Smooth muscle cell (in vitro differentiated cells): ENCODE data around the gene NCLN. TPM values are rescaled to one million over a fixed set of nuclear protein-coding genes. Genes with fewer than 3 reads are reported as not detected.

Source experiments
- DNase-seq: peaks from one replicate; lab custom pipeline; 2025; ENCODE audit not compliant: unreplicated experiment; lab: John Stamatoyannopoulos, UW
- H2AFZ ChIP-seq: fragments of 200-600 bp; sonication (generic); 2 replicates; pipeline ENCODE4 v1.6.0; 2016; ENCODE audit warnings: antibody characterized with exemption, low read depth, mild to moderate bottlenecking
- H3F3A ChIP-seq: fragments of 200-600 bp; sonication (generic); 2 replicates; pipeline ENCODE4 v1.6.0; 2017; ENCODE audit warnings: antibody characterized with exemption, low read depth
- H3K27ac ChIP-seq: fragments of 200-600 bp; sonication (generic); 2 replicates; pipeline ENCODE4 v1.5.1; 2016; ENCODE audit warnings: low read depth, mild to moderate bottlenecking
- H3K27me3 ChIP-seq: fragments of 200-600 bp; sonication (generic); 2 replicates; pipeline ENCODE4 v1.6.1; 2016; ENCODE audit warnings: low read depth, mild to moderate bottlenecking
- H3K36me3 ChIP-seq: fragments of 200-600 bp; sonication (generic); 2 replicates; pipeline ENCODE4 v1.5.1; 2016; ENCODE audit warnings: low read depth
- H3K4me1 ChIP-seq: fragments of 200-600 bp; sonication (generic); 2 replicates; pipeline ENCODE4 v1.5.1; 2016; ENCODE audit warnings: low read depth
- H3K4me2 ChIP-seq: fragments of 200-600 bp; sonication (generic); 2 replicates; pipeline ENCODE4 v1.6.0; 2016; ENCODE audit warnings: mild to moderate bottlenecking
- H3K4me3 ChIP-seq: fragments of 200-600 bp; sonication (generic); 2 replicates; pipeline ENCODE4 v1.5.1; 2016; ENCODE audit warnings: mild to moderate bottlenecking
- H3K79me2 ChIP-seq: fragments of 200-600 bp; sonication (generic); 2 replicates; pipeline ENCODE4 v1.6.0; 2016; ENCODE audit warnings: low read depth, mild to moderate bottlenecking
- H3K9ac ChIP-seq: fragments of 200-600 bp; sonication (generic); 2 replicates; pipeline ENCODE4 v1.6.0; 2016; ENCODE audit warnings: low read depth
- H3K9me3 ChIP-seq: fragments of 200-600 bp; sonication (generic); replicated peaks from 2 replicates; pipeline ENCODE4 v1.5.1; 2016; ENCODE audit warnings: low read depth
- H4K20me1 ChIP-seq: fragments of 200-600 bp; sonication (generic); 2 replicates; pipeline ENCODE4 v1.6.0; 2016; ENCODE audit warnings: low read depth
- CTCF ChIP-seq: fragments of 200-600 bp; sonication (generic); IDR thresholded peaks from 2 replicates; pipeline ENCODE4 v1.5.1; 2017; ENCODE audit warnings: borderline replicate concordance, mild to moderate bottlenecking, antibody characterized with exemption; ENCODE audit not compliant: insufficient read depth, poor library complexity, severe bottlenecking
- WGBS: methylation state at CpG from one replicate; pipeline ENCODE4 v1.1.7; 2016; ENCODE audit warnings: low lambda C conversion rate; 5-methylcytosine and 5-hydroxymethylcytosine counted together
- polyA plus RNA-seq: library from polyadenylated mRNA; unstranded; fragments of >200 nt; fragmentation: Nextera tagmentation; extraction: Ambion mirVana; gene quantifications from 2 replicates; pipeline ENCODE4 v1.2.1, GENCODE V29; 2016
- total RNA-seq: library from RNA; depleted of rRNA; stranded (reverse); fragments of >200 nt; gene quantifications from 2 replicates; pipeline ENCODE4 v1.2.3, GENCODE V29; 2014

NCLN gene
- total and polyA plus RNA-seq, 2 experiments from 2014 or later: 44.5 to 97.4 TPM

DNA sequence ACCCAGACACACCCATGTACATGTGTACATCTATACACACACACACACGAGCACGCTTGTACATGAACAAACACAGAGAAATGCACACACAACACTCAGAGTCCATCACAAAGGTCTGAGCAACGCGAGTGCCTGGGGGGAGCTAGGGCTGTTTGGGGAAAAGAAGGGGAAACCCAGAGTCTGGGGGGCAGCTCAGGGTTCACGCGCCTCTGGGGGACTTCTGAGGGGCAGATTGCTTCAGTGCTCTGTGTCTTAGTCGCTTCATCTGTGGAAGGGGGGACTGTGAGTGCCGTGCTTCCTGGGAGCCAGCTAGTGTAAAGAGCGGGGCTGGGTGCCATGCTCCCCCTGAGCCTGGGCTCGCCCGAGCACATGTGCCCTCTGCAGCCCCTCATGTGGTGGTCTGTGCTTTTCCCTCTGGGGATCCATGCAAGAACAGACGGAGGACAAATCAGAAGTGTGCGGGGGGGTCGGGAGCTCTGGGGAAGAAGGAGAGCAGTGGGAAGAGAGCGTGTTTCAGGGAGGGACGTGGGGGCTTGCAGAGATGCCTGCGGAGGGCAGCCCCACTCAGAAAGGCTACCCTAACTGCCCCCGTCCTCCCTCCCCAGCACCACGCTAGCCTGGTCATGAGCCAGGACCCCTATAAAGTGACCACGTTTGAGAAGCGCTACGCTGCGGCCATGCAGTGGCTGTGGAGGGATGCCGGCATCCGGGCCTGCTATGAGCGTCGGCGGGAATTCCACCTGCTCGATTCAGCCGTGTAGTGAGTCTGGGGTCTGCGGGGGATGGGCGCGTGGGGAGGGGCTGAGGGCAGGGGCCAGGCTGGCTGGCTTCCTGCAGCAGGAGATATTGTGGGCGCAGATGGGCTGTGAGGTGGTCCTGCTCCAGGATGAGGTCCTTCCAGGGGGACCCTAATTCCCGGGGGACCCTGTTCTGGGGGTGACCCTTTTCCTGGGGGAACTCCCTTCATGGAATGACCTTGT is 35.9 kb upstream of the NCLN start:
- Histone ChIP-seq H4K20me1 (no peaks in the 10 kb centered on the region), H3K27ac (no peak overlapping the region), H3K4me3 (no peak overlapping the region), H3F3A (no peaks in the 10 kb centered on the region), H3K36me3 (no peaks in the 10 kb centered on the region), H3K9ac (no peak overlapping the region), H3K4me1 (no peaks in the 10 kb centered on the region), H3K9me3 (no peaks in the 10 kb centered on the region), H2AFZ (no peak overlapping the region), H3K27me3 (no peaks in the 10 kb centered on the region), H3K79me2 (no peaks in the 10 kb centered on the region), H3K4me2 (no peak overlapping the region)
- WGBS: 79% methylated on average over 34 of the region's 35 CpGs
- DNase-seq: no peak
- TF ChIP-seq CTCF: no peak

DNA sequence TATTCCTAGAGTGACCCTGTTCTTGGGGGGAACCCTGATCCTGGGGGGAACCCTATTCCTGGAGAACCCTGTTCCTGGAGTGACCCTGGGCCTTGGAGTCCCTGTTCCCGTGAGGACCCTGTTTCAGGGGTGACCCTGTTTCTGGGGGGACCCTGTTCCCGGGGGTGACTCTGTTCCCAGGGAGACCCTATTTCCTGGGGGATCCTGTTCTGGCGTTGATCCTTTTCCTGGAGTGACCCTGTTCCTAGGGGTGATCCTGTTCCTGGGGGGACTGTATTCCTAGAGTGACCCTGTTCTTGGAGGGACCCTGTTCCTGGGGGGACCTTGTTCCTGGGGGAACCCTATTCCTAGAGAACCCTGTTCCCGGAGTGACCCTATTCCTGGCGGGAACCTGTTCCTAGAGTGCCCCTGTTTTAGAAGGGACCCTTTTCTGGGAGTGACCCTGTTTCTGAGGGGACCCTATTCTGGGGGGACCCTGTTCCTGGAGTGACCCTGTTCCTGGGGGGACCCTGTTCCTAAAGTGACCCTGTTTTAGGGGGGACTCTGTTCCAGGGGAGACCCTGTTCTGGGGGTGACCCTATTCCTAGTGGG is 34.9 kb upstream of the NCLN start:
- Histone ChIP-seq H3F3A (no peaks in the 10 kb centered on the region), H3K79me2 (no peaks in the 10 kb centered on the region), H3K4me2 (no peak overlapping the region), H3K4me3 (no peak overlapping the region), H4K20me1 (no peaks in the 10 kb centered on the region), H3K27me3 (no peaks in the 10 kb centered on the region), H3K36me3 (no peaks in the 10 kb centered on the region), H3K4me1 (no peaks in the 10 kb centered on the region), H3K9ac (no peak overlapping the region), H3K27ac (no peak overlapping the region), H3K9me3 (no peaks in the 10 kb centered on the region), H2AFZ (no peak overlapping the region)
- no peak for DNase-seq
- no peak for TF ChIP-seq CTCF
- WGBS: 75% methylated on average over 5 of the region's 5 CpGs

DNA sequence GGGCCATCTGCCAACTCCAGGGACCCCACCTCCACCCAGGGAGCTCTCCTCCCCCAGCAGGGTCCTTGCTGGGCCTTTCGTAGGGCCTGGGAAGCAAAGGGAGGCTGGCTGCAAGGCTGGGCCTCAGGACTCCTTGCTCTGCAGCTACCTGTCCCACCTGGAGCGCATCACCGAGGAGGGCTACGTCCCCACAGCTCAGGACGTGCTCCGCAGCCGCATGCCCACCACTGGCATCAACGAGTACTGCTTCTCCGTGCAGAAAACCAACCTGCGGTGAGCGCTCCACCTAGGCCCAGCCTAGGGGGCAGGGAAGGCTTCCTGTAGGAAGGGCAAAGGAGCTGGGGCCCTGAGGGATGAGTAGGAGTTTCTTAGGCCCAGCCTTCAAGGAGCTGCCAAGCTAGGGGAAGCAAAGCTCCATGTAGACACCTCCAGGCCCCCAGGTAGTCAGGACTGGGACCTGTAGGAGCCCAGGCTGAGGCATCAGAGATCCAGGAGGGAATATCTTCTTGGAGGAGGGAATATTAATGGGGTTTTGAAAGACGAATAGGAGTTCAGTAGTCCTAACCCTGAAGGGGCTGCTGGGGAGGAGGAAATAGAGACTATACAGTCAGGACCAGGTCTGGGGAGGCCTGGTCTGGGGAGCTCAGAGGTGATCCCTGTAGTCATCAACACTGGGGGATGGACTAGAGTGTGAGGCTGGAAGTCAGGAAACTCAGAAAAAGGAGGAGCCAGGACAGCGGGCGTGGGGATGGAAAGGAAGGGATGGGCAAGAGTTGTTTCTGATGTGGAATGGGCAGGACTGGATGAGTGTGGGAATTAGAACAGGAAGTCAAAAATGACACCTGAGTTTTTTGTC is 33.9 kb upstream of the NCLN start:
- H3K4me2 ChIP-seq: no peak overlapping the region
- no peaks in the 10 kb centered on the region for H3F3A ChIP-seq
- H3K9ac ChIP-seq: no peak overlapping the region
- no peaks in the 10 kb centered on the region for H3K9me3 ChIP-seq
- H3K27ac ChIP-seq: no peak overlapping the region
- no peak overlapping the region for H2AFZ ChIP-seq
- TF ChIP-seq CTCF: no peak
- 83% methylated on average over 14 of the region's 14 CpGs for WGBS
- DNase-seq: no peak
- no peaks in the 10 kb centered on the region for H4K20me1 ChIP-seq
- no peaks in the 10 kb centered on the region for H3K36me3 ChIP-seq
- no peaks in the 10 kb centered on the region for H3K79me2 ChIP-seq
- H3K27me3 ChIP-seq: no peaks in the 10 kb centered on the region
- H3K4me3 ChIP-seq: no peak overlapping the region
- no peaks in the 10 kb centered on the region for H3K4me1 ChIP-seq
